ENCODE data around the gene DNAH1.

Gene DNAH1

GRCh38 chr3:52420388-52420787 lies 104.3 kb downstream of the DNAH1 start:
- no peak for TF ChIP-seq CTCF (IDR thresholded peaks at IDR 0.05; ENCODE audit: borderline replicate concordance, insufficient read depth, low read depth, low read length)
- no peak overlapping the region for H3K4me3 ChIP-seq (ENCODE audit: low read depth, low read length)

- no peak overlapping the region for H3K4me3 ChIP-seq (ENCODE audit: low read depth, low read length)
- no peak for TF ChIP-seq CTCF (IDR thresholded peaks at IDR 0.05; ENCODE audit: borderline replicate concordance, insufficient read depth, low read depth, low read length)
These were observed 106.5 kb downstream of the DNAH1 start for GRCh38 chr3:52422669-52423068.

- TF ChIP-seq CTCF (IDR thresholded peaks at IDR 0.05; ENCODE audit: borderline replicate concordance, insufficient read depth, low read depth, low read length), result no peak
- H3K4me3 ChIP-seq (ENCODE audit: low read depth, low read length), result no peak overlapping the region
These were observed 107.1 kb downstream of the DNAH1 start for GRCh38 chr3:52423173-52423572.

GRCh38 chr3:52428151-52429005 lies 112.3 kb downstream of the DNAH1 start:
- no peak overlapping the region for H3K4me3 ChIP-seq (ENCODE audit: low read depth, low read length)
- TF ChIP-seq CTCF (IDR thresholded peaks at IDR 0.05; ENCODE audit: borderline replicate concordance, insufficient read depth, low read depth, low read length), result peak; percentile 65; the same call in 1 of the 2 replicates

- no peak overlapping the region for H3K4me3 ChIP-seq (ENCODE audit: low read depth, low read length)
- no peak for TF ChIP-seq CTCF (IDR thresholded peaks at IDR 0.05; ENCODE audit: borderline replicate concordance, insufficient read depth, low read depth, low read length)
These were observed 112.9 kb downstream of the DNAH1 start for GRCh38 chr3:52429031-52429430.

- TF ChIP-seq CTCF (IDR thresholded peaks at IDR 0.05; ENCODE audit: borderline replicate concordance, insufficient read depth, low read depth, low read length), result no peak
- H3K4me3 ChIP-seq (ENCODE audit: low read depth, low read length), result no peak overlapping the region
These were observed 113.8 kb downstream of the DNAH1 start for GRCh38 chr3:52429779-52430415.

GRCh38 chr3:52430416-52430810 lies 114.3 kb downstream of the DNAH1 start:
- no peak for TF ChIP-seq CTCF (IDR thresholded peaks at IDR 0.05; ENCODE audit: borderline replicate concordance, insufficient read depth, low read depth, low read length)
- H3K4me3 ChIP-seq (ENCODE audit: low read depth, low read length), result no peak overlapping the region
